Stomach smooth muscle (tissue), 2 donors: ENCODE measurements around the gene QTRT2.

Experiments
- H3K27ac ChIP-seq: one replicate; pipeline ENCODE4 v1.7.0; 2013; ENCODE audit warnings: mild to moderate bottlenecking, low read length, inconsistent platforms
- H3K27me3 ChIP-seq, 2 donors: one replicate each; pipeline ENCODE4 v1.7.0; 2013; ENCODE audit warnings: low read length in 2 of 2; ENCODE audit not compliant: insufficient read depth in 2 of 2, control insufficient read depth in 1 of 2
- H3K36me3 ChIP-seq, 2 donors: one replicate each; pipeline ENCODE4 v1.7.0; 2013; ENCODE audit warnings: low read length in 2 of 2; ENCODE audit not compliant: control insufficient read depth in 2 of 2, insufficient read depth in 2 of 2
- H3K4me1 ChIP-seq: one replicate; pipeline ENCODE4 v1.7.0; 2013; ENCODE audit warnings: low read length; ENCODE audit not compliant: control insufficient read depth, insufficient read depth
- H3K4me3 ChIP-seq, 2 donors: one replicate each; pipeline ENCODE4 v1.7.0; 2013; ENCODE audit warnings: low read length in 2 of 2
- H3K9ac ChIP-seq, 2 donors: one replicate each; pipeline ENCODE4 v1.7.0; 2013; ENCODE audit warnings: low read length in 2 of 2, mild to moderate bottlenecking in 1 of 2
- H3K9me3 ChIP-seq, 2 donors: one replicate each; pipeline ENCODE4 v1.7.0; 2013; ENCODE audit warnings: low read length in 2 of 2; ENCODE audit not compliant: control insufficient read depth in 2 of 2
- donor health status: healthy.
- donor health status: Pancreatic carcinoma.

The QTRT2 gene

DNA sequence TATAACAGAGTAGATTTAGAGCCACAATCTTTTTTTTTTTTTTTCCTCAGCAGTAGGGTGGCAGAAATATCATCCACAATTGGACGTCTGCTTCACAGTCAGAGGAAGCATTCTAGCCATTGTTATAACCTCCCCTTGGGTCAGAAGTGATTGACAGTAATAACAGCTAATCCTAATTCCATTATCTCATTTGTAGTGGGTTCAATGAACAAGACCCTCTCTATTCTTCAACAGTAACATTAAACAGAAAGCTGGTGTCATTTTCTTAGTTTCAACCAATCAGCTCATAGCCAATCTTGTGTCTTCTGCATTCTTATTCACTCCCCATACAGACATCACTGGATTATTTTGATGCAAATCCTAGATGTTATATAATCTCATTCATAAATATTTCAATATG lies 44.6 kb downstream of the QTRT2 start:
- no peaks in the 10 kb centered on the region for H3K9me3 ChIP-seq
- no peak overlapping the region for H3K9ac ChIP-seq
- no peak overlapping the region for H3K27ac ChIP-seq
- no peak overlapping the region for H3K4me3 ChIP-seq
- no peaks in the 10 kb centered on the region for H3K4me1 ChIP-seq
- no peaks in the 10 kb centered on the region for H3K27me3 ChIP-seq
- no peaks in the 10 kb centered on the region for H3K36me3 ChIP-seq

DNA sequence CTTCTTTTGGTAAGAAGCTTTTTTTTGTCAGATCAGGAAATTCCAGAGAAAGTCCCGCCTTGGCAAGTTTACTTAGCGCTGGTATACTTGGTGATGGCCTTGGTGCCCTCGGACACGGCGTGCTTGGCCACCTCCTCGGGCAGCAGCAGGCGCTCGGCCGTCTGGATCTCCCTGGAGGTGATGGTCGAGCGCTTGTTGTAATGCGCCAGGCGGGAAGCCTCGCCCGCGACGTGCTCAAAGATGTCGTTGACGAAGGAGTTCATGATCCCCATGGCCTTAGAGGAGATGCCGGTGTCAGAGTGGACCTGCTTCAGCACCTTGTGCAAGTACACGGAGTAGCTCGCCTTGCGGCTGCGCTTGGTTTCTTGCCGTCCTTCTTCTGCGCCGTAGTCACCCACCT lies 46.6 kb downstream of the QTRT2 start:
- H3K4me1 ChIP-seq, result no peaks in the 10 kb centered on the region
- H3K9me3 ChIP-seq, result no peaks in the 10 kb centered on the region
- H3K9ac ChIP-seq, result no peak overlapping the region
- H3K27me3 ChIP-seq, result no peaks in the 10 kb centered on the region
- H3K36me3 ChIP-seq, result no peaks in the 10 kb centered on the region
- no peak overlapping the region for H3K4me3 ChIP-seq
- no peak overlapping the region for H3K27ac ChIP-seq

DNA sequence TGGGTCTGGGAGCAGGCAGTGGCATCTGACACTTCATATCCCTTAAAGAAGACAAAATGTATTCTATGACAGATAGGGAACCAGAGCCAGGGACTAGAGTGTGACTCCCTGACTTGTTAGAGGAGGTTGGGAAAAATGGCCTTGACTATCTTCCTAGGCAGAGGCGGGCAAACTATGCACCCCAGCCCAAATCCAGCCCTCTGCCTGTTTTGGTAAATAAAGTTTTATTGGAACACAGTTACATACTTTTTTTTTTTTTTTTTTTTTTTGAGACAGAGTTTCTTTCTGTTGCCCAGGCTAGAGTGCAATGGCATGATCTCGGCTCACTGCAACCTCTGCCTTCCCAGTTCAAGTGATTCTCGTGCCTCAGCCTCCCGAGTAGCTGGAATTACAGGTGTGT lies 47.3 kb downstream of the QTRT2 start:
- Histone ChIP-seq H3K27ac (no peak overlapping the region), H3K9ac (no peak overlapping the region), H3K4me1 (no peaks in the 10 kb centered on the region), H3K9me3 (no peaks in the 10 kb centered on the region), H3K36me3 (no peaks in the 10 kb centered on the region), H3K27me3 (no peaks in the 10 kb centered on the region), H3K4me3 (no peak overlapping the region)

DNA sequence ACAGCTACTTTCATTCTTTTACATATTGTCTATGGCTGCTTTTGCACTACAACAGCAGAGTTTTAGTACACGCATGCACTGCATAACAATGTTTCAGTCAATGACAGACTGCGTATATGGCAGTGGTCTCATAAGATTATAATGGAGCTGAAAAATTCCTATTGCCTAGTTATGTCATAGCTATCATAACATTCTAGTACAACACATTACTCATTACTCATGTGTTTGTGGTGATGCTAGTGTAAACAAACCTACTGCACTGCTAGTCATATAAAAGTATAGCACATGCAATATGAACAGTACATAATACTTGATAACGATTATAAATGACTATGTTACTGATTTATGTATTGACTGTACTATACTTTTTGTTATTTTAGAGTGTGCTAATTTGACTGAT lies 47.9 kb downstream of the QTRT2 start:
- no peaks in the 10 kb centered on the region for H3K27me3 ChIP-seq
- H3K4me1 ChIP-seq, result no peaks in the 10 kb centered on the region
- H3K36me3 ChIP-seq, result no peaks in the 10 kb centered on the region
- H3K27ac ChIP-seq, result no peak overlapping the region
- no peak overlapping the region for H3K9ac ChIP-seq
- H3K4me3 ChIP-seq, result no peak overlapping the region
- no peaks in the 10 kb centered on the region for H3K9me3 ChIP-seq

DNA sequence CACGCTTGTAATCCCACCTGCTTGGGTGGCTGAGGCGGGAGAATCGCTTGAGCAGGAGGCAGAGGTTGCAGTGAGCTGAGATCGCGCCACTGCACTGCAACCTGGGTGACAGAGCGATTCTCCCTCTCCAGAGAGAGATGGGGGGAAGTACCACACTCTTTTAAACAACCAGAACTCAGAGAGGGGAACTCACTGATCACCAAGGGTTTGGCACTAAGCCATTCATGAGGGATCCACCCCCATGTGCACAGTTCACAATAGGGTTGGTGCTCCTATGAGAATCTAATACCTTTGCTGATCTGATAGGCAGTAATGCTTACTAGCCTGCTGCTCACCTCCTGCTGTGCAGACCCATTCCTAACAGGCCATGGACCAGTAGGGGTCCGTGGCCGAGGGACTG lies 51.6 kb downstream of the QTRT2 start:
- Histone ChIP-seq H3K27ac (no peak overlapping the region), H3K9ac (no peak overlapping the region), H3K4me3 (no peak overlapping the region), H3K9me3 (no peaks in the 10 kb centered on the region), H3K36me3 (no peaks in the 10 kb centered on the region), H3K4me1 (no peaks in the 10 kb centered on the region), H3K27me3 (no peaks in the 10 kb centered on the region)

DNA sequence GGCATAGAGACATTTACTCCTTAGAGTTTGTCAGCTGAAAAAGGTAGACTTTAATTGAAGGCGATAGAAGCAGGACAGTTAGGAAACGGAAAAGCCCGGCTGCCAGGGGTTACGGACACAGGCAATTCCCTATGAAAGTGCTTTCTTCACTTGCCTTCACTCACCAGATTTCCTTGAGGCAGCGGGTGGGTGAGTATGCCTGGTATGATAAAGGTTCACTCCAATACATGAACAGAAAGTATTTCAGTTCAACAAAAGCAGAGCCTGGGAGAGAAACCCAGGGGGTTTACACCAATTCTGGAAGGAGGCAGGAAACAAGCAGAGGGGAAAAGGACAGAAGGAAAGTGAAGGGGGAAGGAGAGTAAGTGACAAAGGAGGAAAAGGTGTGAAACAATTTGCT lies 53.9 kb downstream of the QTRT2 start:
- Histone ChIP-seq H3K36me3 (no peaks in the 10 kb centered on the region), H3K4me1 (no peaks in the 10 kb centered on the region), H3K9me3 (no peaks in the 10 kb centered on the region), H3K9ac (no peak overlapping the region), H3K27me3 (no peaks in the 10 kb centered on the region), H3K4me3 (no peak overlapping the region), H3K27ac (no peak overlapping the region)

DNA sequence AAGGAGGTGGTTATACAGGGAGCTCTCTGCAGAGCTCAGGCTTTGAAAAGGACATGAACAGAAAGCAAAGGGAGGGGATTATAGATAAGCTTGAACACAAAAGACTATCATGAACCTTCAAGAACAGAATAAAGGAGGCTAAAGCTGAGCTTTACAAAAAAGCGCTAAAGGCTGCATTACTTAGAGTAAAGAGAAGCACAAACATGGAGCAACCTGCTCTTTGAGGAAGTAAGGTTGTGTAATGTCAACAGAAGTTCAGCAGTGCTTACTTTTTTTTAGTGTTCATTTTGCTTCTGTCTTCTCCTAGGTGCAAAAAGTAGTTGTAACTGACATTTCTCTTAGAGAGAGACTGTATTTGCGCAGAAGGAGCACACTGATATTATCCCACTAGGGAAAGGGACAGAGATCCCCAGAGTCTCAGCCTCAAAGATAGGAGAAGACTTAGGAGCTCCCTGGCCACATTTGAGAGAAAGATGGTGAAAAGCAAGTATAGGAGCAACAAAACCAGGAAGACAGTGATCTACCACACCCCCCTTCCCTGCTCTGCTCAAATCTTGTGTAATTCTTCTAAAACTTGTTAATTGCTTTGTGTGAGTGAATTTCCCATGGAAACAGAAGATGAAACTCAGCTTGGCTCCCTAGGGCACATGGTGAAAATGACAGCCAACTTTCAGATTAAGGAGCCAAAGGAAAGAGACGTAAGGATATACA lies 54.7 kb downstream of the QTRT2 start:
- Histone ChIP-seq H3K4me1 (no peaks in the 10 kb centered on the region), H3K36me3 (no peaks in the 10 kb centered on the region), H3K4me3 (no peak overlapping the region), H3K27me3 (no peaks in the 10 kb centered on the region), H3K9ac (no peak overlapping the region), H3K27ac (no peak overlapping the region), H3K9me3 (no peaks in the 10 kb centered on the region)

DNA sequence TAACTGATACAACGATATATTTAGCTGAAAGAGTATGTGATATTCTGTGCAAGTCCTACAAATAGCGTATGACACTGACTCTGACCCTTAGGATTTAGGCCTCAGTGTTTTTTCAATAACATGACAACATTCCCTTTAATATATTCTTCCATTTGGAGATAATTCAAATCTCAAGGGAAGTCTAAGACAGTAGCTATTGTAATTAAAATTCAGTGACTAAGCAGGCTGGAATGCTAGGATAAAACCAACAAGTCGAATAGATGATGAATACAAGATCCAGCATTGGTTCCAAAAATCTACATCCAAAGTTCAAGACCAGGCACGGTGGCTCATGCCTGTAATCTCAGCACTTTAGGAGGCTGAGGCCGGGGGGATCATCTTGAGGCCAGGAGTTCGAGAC lies 56.2 kb downstream of the QTRT2 start:
- Histone ChIP-seq H3K27me3 (no peaks in the 10 kb centered on the region), H3K4me1 (no peaks in the 10 kb centered on the region), H3K36me3 (no peaks in the 10 kb centered on the region), H3K9ac (no peak overlapping the region), H3K4me3 (no peak overlapping the region), H3K27ac (no peak overlapping the region), H3K9me3 (no peaks in the 10 kb centered on the region)

DNA sequence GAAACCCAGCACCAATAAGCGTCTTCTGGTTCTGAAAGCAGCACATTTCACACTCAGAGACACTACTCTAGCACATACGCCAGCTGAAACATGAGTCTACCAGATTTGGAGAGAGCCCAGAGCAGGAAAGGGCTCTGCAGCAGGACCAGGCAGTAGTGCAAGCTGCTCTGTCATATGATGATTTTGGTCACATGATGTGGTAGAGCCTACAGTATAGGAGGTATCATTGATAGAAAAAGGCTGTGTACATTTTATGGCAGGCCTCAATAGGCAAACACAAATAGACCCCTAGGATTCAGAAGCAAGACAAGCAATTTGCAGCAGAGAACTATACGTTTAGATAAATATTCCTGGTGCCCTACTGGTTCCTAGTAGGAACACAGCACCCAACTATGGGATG lies 58.2 kb downstream of the QTRT2 start:
- Histone ChIP-seq H3K4me3 (no peak overlapping the region), H3K9ac (no peak overlapping the region), H3K36me3 (no peaks in the 10 kb centered on the region), H3K9me3 (no peaks in the 10 kb centered on the region), H3K4me1 (no peaks in the 10 kb centered on the region), H3K27ac (no peak overlapping the region), H3K27me3 (no peaks in the 10 kb centered on the region)

DNA sequence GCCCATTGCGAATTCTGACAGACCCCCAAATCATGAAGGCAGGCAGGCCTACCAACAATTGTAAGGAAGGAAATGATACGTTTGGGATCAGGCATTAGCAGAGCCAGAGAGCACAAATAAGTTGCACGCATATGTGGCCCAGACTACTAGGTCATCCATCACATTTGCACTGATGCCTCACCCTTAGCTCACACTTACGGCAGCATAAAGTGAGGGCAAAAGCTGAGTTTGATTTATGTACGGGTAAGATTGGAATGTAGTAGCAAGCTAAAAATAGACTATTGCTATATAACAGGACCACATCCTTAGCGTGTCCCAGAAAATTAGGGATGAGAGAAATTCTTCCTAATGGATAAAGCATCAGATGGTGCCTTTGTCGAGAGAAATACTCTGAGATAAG lies 58.6 kb downstream of the QTRT2 start:
- Histone ChIP-seq H3K36me3 (no peaks in the 10 kb centered on the region), H3K9me3 (no peaks in the 10 kb centered on the region), H3K27me3 (no peaks in the 10 kb centered on the region), H3K4me3 (no peak overlapping the region), H3K9ac (no peak overlapping the region), H3K4me1 (no peaks in the 10 kb centered on the region), H3K27ac (no peak overlapping the region)

DNA sequence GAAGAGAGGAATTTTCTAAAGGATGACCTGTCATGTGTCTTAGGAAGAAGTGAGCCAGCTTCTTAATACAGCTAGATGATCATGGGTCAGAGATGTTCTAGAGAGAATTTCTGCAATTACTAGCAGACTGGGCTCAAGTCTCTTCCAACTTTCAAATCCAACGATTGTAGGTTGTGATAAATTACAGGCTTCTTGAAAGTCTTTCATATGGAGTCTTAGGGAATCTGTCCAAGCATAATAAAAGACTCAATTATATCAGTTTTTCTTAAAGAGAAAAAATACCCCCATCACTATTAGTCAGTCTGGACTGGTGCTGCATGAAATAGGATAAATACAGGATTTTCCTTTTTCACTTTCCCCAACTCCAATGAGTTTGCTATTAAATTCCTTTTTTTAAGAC lies 63.2 kb downstream of the QTRT2 start:
- Histone ChIP-seq H3K9me3 (no peaks in the 10 kb centered on the region), H3K36me3 (no peaks in the 10 kb centered on the region), H3K9ac (no peak overlapping the region), H3K4me3 (no peak overlapping the region), H3K4me1 (peaks cover 4% of the 10 kb centered on the region), H3K27me3 (no peaks in the 10 kb centered on the region), H3K27ac (no peak overlapping the region)
